SH-SY5Y (cell line): ENCODE results near the gene MAN1C1.

Source experiments
- GATA2 ChIP-seq: IDR thresholded peaks from 2 replicates; pipeline ENCODE4 v1.6.1; 2011; ENCODE audit warnings: mild to moderate bottlenecking, low read depth, low read length
- GATA3 ChIP-seq: IDR thresholded peaks from 2 replicates; pipeline ENCODE4 v1.6.1; 2011; ENCODE audit warnings: low read depth, mild to moderate bottlenecking, low read length, moderate library complexity

DNA sequence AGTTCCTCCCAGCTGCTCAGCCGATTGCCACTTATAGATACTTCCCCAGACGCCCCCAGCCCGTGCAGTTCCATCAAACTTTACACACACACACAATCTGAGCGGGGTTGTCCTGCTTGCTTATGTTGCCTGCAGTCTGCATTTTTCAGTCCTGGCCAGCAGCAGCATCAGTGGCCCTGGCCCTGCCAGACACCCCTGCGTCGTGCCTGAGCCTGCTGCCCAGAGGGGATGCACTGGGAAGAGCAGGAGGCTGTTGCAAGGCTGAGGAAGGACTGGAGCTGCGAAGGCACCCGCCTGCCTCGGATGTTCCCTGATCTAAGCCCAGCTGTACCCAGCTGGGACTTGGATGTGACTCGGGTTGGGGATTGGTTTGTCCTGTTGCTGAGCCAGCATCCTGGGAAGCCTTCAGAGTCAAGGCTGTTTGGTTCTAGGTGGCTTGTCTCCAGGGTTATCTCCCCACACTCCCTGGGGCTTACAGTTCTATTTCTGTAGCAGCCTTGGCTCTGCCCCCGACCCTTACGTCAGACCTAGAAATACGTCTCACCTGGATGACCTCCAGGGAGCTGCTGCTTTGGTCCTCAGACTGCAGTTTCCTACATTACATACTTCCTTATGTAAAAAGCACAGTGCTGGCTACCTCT is 42.3 kb downstream of the MAN1C1 start:
- TF ChIP-seq GATA3, result no peak
- TF ChIP-seq GATA2, result no peak; the same call in 1 of the 2 replicates
